ENCODE results near the gene ACCS. TPM values are rescaled to one million over a fixed set of nuclear protein-coding genes. Genes with fewer than 3 reads are reported as not detected.

The ACCS gene
- total RNA-seq, 1 donor from 2014 or later: 21.3 TPM

GRCh38 chr11:44032299-44033085 lies 33.6 kb upstream of the ACCS start:
- FAIRE-seq (no peak), DNase-seq (ENCODE audit: low read depth) (peak; percentile 84)
- Mint-ChIP-seq H3K36me3 (ENCODE audit: low read depth, unreplicated experiment) (no peaks in the 10 kb centered on the region), H3K9me3 (ENCODE audit: unreplicated experiment) (peaks cover 2% of the 10 kb centered on the region), H3K27me3 (ENCODE audit: low read depth, unreplicated experiment) (peaks cover 5% of the 10 kb centered on the region), H3K27ac (ENCODE audit: unreplicated experiment) (peak overlapping the region; percentile 62), H3K4me1 (ENCODE audit: low read depth, unreplicated experiment) (peaks cover 28% of the 10 kb centered on the region), H3K4me3 (ENCODE audit: unreplicated experiment) (no peak overlapping the region)
- H3K4me3 ChIP-seq (ENCODE audit: insufficient read depth, low read depth, low read length): no peak overlapping the region
- peak overlapping the region; percentile 34 for H3K4me2 ChIP-seq (ENCODE audit: low read length)
- TF ChIP-seq EZH2 (IDR thresholded peaks at IDR 0.05; ENCODE audit: insufficient read depth, low read length): peak; percentile 3
- no peak for TF ChIP-seq CTCF (IDR thresholded peaks at IDR 0.05; ENCODE audit: insufficient read depth, low read depth, low read length)
- no peaks in the 10 kb centered on the region for H4K20me1 ChIP-seq (ENCODE audit: insufficient read depth, low read length)
- H2AFZ ChIP-seq (ENCODE audit: low read depth, low read length): no peak overlapping the region
- H3K27ac ChIP-seq (ENCODE audit: low read depth, low read length): no peak overlapping the region
- H3K27me3 ChIP-seq (ENCODE audit: insufficient read depth, low read length): no peaks in the 10 kb centered on the region
- no peaks in the 10 kb centered on the region for H3K79me2 ChIP-seq (ENCODE audit: insufficient read depth, low read length)
- H3K9me3 ChIP-seq (ENCODE audit: insufficient read depth, low read depth, low read length): no peaks in the 10 kb centered on the region
- H3K36me3 ChIP-seq (ENCODE audit: insufficient read depth, low read length): no peaks in the 10 kb centered on the region
- peaks cover 17% of the 10 kb centered on the region for H3K4me1 ChIP-seq (ENCODE audit: insufficient read depth, low read length)
- no peak overlapping the region for H3K9ac ChIP-seq (ENCODE audit: low read length)

GRCh38 chr11:44033411-44033850 lies 32.6 kb upstream of the ACCS start:
- Histone ChIP-seq H3K27ac (ENCODE audit: low read depth, low read length) (no peak overlapping the region), H3K27me3 (ENCODE audit: insufficient read depth, low read length) (peaks cover 4% of the 10 kb centered on the region), H3K4me3 (ENCODE audit: insufficient read depth, low read depth, low read length) (no peak overlapping the region), H3K79me2 (ENCODE audit: insufficient read depth, low read length) (no peaks in the 10 kb centered on the region), H3K9ac (ENCODE audit: low read length) (no peak overlapping the region), H3K36me3 (ENCODE audit: insufficient read depth, low read length) (no peaks in the 10 kb centered on the region), H3K4me2 (ENCODE audit: low read length) (no peak overlapping the region), H4K20me1 (ENCODE audit: insufficient read depth, low read length) (no peaks in the 10 kb centered on the region), H3K9me3 (ENCODE audit: insufficient read depth, low read depth, low read length) (no peaks in the 10 kb centered on the region), H2AFZ (ENCODE audit: low read depth, low read length) (no peak overlapping the region), H3K4me1 (ENCODE audit: insufficient read depth, low read length) (peaks cover 17% of the 10 kb centered on the region)
- Mint-ChIP-seq H3K4me3 (ENCODE audit: unreplicated experiment) (no peak overlapping the region), H3K4me1 (ENCODE audit: low read depth, unreplicated experiment) (peaks cover 28% of the 10 kb centered on the region), H3K36me3 (ENCODE audit: low read depth, unreplicated experiment) (no peaks in the 10 kb centered on the region), H3K27ac (ENCODE audit: unreplicated experiment) (peak overlapping the region; percentile 20), H3K9me3 (ENCODE audit: unreplicated experiment) (peaks cover 2% of the 10 kb centered on the region), H3K27me3 (ENCODE audit: low read depth, unreplicated experiment) (peaks cover 7% of the 10 kb centered on the region)
- DNase-seq (ENCODE audit: low read depth) (no peak), FAIRE-seq (no peak)
- TF ChIP-seq EZH2 (IDR thresholded peaks at IDR 0.05; ENCODE audit: insufficient read depth, low read length): no peak

GRCh38 chr11:44033856-44034255 lies 32.2 kb upstream of the ACCS start:
- Histone ChIP-seq H3K9me3 (ENCODE audit: insufficient read depth, low read depth, low read length) (no peaks in the 10 kb centered on the region), H2AFZ (ENCODE audit: low read depth, low read length) (no peak overlapping the region), H3K27ac (ENCODE audit: low read depth, low read length) (no peak overlapping the region), H3K4me1 (ENCODE audit: insufficient read depth, low read length) (peaks cover 17% of the 10 kb centered on the region), H3K79me2 (ENCODE audit: insufficient read depth, low read length) (no peaks in the 10 kb centered on the region), H3K27me3 (ENCODE audit: insufficient read depth, low read length) (peaks cover 4% of the 10 kb centered on the region), H3K9ac (ENCODE audit: low read length) (no peak overlapping the region), H4K20me1 (ENCODE audit: insufficient read depth, low read length) (no peaks in the 10 kb centered on the region), H3K36me3 (ENCODE audit: insufficient read depth, low read length) (no peaks in the 10 kb centered on the region), H3K4me3 (ENCODE audit: insufficient read depth, low read depth, low read length) (no peak overlapping the region), H3K4me2 (ENCODE audit: low read length) (no peak overlapping the region)
- DNase-seq (ENCODE audit: low read depth): no peak
- FAIRE-seq: no peak
- H3K9me3 Mint-ChIP-seq (ENCODE audit: unreplicated experiment): peaks cover 2% of the 10 kb centered on the region
- H3K36me3 Mint-ChIP-seq (ENCODE audit: low read depth, unreplicated experiment): no peaks in the 10 kb centered on the region
- H3K4me1 Mint-ChIP-seq (ENCODE audit: low read depth, unreplicated experiment): peaks cover 28% of the 10 kb centered on the region
- no peak for TF ChIP-seq EZH2 (IDR thresholded peaks at IDR 0.05; ENCODE audit: insufficient read depth, low read length)
- TF ChIP-seq CTCF (IDR thresholded peaks at IDR 0.05; ENCODE audit: insufficient read depth, low read depth, low read length): no peak
- no peak overlapping the region for H3K4me3 Mint-ChIP-seq (ENCODE audit: unreplicated experiment)
- H3K27ac Mint-ChIP-seq (ENCODE audit: unreplicated experiment): no peak overlapping the region
- H3K27me3 Mint-ChIP-seq (ENCODE audit: low read depth, unreplicated experiment): peaks cover 9% of the 10 kb centered on the region
